ENCODE results near the gene DNAI2.

Gene DNAI2

DNA sequence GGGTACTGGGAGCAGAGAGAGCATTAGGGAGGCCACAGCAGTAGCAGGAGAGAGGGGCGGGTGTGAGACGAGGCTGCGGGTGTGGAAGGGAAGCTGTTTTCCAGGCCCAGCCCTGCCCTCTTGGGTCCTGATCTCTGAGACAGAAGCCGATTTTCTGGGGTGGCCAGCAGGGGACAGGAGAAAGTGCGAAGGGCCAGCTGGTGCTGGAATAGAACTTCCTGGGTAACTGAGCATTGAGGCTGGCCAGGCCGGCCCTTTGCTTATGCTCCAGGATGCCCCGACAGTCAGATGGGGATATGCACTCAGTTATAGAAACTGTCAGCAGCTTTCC is 86.8 kb downstream of the DNAI2 start:
- TF ChIP-seq EGR1 (IDR thresholded peaks at IDR 0.05) (no peak), EP300 (IDR thresholded peaks at IDR 0.05; ENCODE audit: borderline replicate concordance) (no peak), TAF1 (IDR thresholded peaks at IDR 0.05; ENCODE audit: low read depth) (no peak), ZBTB7A (IDR thresholded peaks at IDR 0.05; ENCODE audit: low read depth) (no peak), CREB1 (IDR thresholded peaks at IDR 0.05; ENCODE audit: low read depth) (no peak), TEAD4 (IDR thresholded peaks at IDR 0.05) (no peak), RAD21 (IDR thresholded peaks at IDR 0.05; ENCODE audit: low read depth) (no peak), CEBPB (IDR thresholded peaks at IDR 0.05) (no peak)
- TF ChIP-seq, protein P1, sequence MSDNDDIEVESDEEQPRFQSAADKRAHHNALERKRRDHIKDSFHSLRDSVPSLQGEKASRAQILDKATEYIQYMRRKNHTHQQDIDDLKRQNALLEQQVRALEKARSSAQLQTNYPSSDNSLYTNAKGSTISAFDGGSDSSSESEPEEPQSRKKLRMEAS (IDR thresholded peaks at IDR 0.05): no peak

DNA sequence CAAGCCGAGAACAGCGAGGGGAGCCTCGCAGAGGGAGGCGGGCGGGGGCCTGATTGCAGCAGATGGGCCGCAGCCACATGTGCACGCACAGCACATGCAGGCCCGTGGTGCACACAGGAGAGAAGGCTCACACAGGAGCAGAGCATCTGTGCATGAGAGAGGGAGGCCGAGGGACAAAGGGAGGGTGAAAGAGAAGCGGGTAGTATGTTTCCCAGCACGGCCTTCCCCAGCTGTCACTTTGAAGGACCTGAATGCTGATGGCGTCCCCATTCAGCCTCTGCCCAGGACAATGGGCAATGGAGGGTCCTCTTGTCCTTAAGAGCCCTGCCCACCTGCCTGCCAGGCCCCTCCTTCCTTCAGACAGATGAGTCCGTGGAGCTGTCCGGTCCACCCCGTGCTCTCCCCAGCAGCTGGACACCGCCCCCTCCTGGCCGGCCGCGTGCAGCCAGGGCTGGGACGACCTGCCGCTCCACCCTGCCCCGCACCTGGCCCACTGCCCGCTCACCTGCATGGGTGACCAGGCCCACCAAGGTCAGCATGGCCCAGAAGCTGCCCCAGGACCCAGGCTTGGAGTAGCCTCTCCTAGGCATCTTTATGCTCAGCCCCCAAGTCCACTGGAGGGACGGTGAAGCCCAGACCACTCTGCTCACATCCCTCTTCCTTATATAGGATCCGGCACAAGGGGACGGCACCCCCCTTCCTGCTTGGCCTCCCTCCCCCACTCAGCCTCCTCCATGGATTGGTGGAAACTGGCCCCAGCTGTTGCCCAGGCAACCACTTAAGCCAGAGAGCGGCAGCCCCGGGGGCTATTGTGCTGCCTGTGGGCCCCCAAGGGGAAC is 87.4 kb downstream of the DNAI2 start, which contains the start of gene BTBD17:
TSS of gene BTBD17 (minus strand) at position 639 of the 839 bp plus-strand sequence. CDS start at position 590, 49 bp downstream.
- TF ChIP-seq ZBTB7A (IDR thresholded peaks at IDR 0.05; ENCODE audit: low read depth): no peak
- TF ChIP-seq NFIC (IDR thresholded peaks at IDR 0.05): 0 out of 2 replicates have a peak, but pooled peaks have one; percentile 16
- peak; percentile 66 for TF ChIP-seq RAD21 (IDR thresholded peaks at IDR 0.05; ENCODE audit: low read depth)

DNA sequence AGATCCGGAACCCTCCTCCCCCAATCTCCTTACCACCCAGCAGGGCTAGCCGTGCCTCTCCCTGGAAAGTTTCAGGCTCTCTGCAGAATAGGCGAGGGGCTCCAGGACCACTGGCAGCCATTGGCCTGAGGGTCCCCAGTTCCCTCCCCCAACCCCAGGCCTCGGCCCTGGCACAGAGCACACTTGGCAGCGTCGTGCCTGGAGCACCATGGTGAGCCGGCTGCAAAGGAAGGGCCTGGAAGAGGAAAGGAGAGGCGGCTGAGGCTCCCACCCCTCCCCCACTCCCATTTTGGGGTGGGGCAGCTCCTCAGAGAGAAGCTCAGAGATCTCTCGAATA is 88.0 kb downstream of the DNAI2 start:
- TF ChIP-seq, protein P2, sequence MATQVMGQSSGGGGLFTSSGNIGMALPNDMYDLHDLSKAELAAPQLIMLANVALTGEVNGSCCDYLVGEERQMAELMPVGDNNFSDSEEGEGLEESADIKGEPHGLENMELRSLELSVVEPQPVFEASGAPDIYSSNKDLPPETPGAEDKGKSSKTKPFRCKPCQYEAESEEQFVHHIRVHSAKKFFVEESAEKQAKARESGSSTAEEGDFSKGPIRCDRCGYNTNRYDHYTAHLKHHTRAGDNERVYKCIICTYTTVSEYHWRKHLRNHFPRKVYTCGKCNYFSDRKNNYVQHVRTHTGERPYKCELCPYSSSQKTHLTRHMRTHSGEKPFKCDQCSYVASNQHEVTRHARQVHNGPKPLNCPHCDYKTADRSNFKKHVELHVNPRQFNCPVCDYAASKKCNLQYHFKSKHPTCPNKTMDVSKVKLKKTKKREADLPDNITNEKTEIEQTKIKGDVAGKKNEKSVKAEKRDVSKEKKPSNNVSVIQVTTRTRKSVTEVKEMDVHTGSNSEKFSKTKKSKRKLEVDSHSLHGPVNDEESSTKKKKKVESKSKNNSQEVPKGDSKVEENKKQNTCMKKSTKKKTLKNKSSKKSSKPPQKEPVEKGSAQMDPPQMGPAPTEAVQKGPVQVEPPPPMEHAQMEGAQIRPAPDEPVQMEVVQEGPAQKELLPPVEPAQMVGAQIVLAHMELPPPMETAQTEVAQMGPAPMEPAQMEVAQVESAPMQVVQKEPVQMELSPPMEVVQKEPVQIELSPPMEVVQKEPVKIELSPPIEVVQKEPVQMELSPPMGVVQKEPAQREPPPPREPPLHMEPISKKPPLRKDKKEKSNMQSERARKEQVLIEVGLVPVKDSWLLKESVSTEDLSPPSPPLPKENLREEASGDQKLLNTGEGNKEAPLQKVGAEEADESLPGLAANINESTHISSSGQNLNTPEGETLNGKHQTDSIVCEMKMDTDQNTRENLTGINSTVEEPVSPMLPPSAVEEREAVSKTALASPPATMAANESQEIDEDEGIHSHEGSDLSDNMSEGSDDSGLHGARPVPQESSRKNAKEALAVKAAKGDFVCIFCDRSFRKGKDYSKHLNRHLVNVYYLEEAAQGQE (IDR thresholded peaks at IDR 0.05; ENCODE audit: low read depth): no peak

DNA sequence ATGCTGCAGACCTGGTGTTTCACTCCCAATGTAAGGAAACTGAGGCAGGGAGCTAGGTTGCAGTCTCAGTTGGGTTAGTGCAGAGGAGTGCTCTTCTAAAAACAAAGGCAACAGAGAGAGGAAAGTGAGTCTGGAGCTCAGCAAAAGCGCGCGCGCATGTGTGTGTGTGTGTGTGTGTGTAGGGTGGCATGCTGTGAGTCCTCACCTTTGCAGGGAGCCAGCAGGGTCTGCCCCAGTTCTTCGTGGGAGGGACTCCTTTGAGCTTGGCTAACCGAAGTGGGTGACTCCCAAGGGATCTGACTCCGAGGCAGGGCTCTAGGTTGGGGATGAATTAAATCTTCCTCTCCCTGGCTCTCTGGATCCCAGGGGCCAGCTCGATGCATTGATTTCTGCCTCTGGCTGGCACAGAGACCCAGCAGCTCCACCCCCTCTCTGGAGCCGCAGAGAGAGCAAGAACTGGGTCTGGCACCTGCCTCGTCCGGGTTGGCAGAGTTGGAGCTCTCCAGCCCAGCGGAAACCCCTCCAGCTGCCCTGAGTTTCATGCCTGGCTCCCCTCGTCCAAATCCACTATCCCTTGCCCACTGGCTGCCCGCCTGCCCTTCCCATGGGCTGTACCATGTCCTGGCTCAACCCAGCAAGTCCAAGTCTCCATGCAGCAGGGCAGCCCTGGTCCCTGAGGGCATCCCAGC is 88.9 kb downstream of the DNAI2 start:
- TF ChIP-seq NFIC (IDR thresholded peaks at IDR 0.05) (no peak), FOXM1 (IDR thresholded peaks at IDR 0.05; ENCODE audit: borderline replicate concordance, low read depth) (no peak), RAD21 (IDR thresholded peaks at IDR 0.05; ENCODE audit: low read depth) (no peak), TEAD4 (IDR thresholded peaks at IDR 0.05) (no peak), EP300 (IDR thresholded peaks at IDR 0.05; ENCODE audit: borderline replicate concordance) (no peak), EGR1 (IDR thresholded peaks at IDR 0.05) (no peak), CREB1 (IDR thresholded peaks at IDR 0.05; ENCODE audit: low read depth) (no peak), ZBTB7A (IDR thresholded peaks at IDR 0.05; ENCODE audit: low read depth) (no peak), TAF1 (IDR thresholded peaks at IDR 0.05; ENCODE audit: low read depth) (no peak)
- TF ChIP-seq, protein P3, sequence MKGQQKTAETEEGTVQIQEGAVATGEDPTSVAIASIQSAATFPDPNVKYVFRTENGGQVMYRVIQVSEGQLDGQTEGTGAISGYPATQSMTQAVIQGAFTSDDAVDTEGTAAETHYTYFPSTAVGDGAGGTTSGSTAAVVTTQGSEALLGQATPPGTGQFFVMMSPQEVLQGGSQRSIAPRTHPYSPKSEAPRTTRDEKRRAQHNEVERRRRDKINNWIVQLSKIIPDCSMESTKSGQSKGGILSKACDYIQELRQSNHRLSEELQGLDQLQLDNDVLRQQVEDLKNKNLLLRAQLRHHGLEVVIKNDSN (IDR thresholded peaks at IDR 0.05): no peak
- TF ChIP-seq, protein P2 (IDR thresholded peaks at IDR 0.05; ENCODE audit: low read depth): no peak

Measured in Ishikawa (cell line).